Stimulated activated CD8-positive, alpha-beta memory T cell treated with anti-CD3 and anti-CD28 coated beads, Interleukin-4, amount 100 ng/mL, for 48 hours (primary cell): ENCODE measurements around the gene ZMAT3.
"Not testable (repeated sequence)": the region's sequence is repeated elsewhere in the genome, so short reads cannot be mapped to it uniquely, and the experiment has no call there.

Source experiments
- DNase-seq: peaks from one replicate; pipeline ENCODE4 v3.0.0-alpha.2; 2020

The ZMAT3 gene

GRCh38 chr3:179067839-179068238 is 3.8 kb downstream of the ZMAT3 start:
- no peak for DNase-seq

GRCh38 chr3:179067291-179067690 is 4.3 kb downstream of the ZMAT3 start:
- no peak for DNase-seq

GRCh38 chr3:179063945-179064560 is 7.6 kb downstream of the ZMAT3 start:
- no peak for DNase-seq

- no peak for DNase-seq
Measured at GRCh38 chr3:179056326-179056725, 15.3 kb downstream of the ZMAT3 start.

GRCh38 chr3:179054565-179054964 is 17.0 kb downstream of the ZMAT3 start:
- DNase-seq, result not testable (repeated sequence)

- no peak for DNase-seq
Measured at GRCh38 chr3:179046497-179047353, 24.9 kb downstream of the ZMAT3 start.

- no peak for DNase-seq
Measured at GRCh38 chr3:179045719-179046402, 25.7 kb downstream of the ZMAT3 start.

GRCh38 chr3:179038899-179039251 is 32.7 kb downstream of the ZMAT3 start:
- not testable (repeated sequence) for DNase-seq

- DNase-seq, result no peak
Measured at GRCh38 chr3:179038216-179038898, 33.3 kb downstream of the ZMAT3 start.

GRCh38 chr3:179037351-179037750 is 34.3 kb downstream of the ZMAT3 start:
- peak; percentile 64 for DNase-seq

GRCh38 chr3:179036626-179037300 is 34.8 kb downstream of the ZMAT3 start:
- DNase-seq, result no peak

GRCh38 chr3:179036226-179036625 is 35.4 kb downstream of the ZMAT3 start:
- DNase-seq, result no peak

- no peak for DNase-seq
Measured at GRCh38 chr3:179035232-179035631, 36.4 kb downstream of the ZMAT3 start.

- not testable (repeated sequence) for DNase-seq
Measured at GRCh38 chr3:179033304-179033657, 38.3 kb downstream of the ZMAT3 start.

GRCh38 chr3:179032454-179033303 is 38.9 kb downstream of the ZMAT3 start:
- not testable (repeated sequence) for DNase-seq

- DNase-seq, result no peak
Measured at GRCh38 chr3:179029096-179029495, 42.5 kb downstream of the ZMAT3 start.

- no peak for DNase-seq
Measured at GRCh38 chr3:179028408-179028807, 43.2 kb downstream of the ZMAT3 start.

- no peak for DNase-seq
Measured at GRCh38 chr3:179027326-179027900, 44.2 kb downstream of the ZMAT3 start.

- DNase-seq, result no peak
Measured at GRCh38 chr3:179026636-179027035, 45.0 kb downstream of the ZMAT3 start.

- no peak for DNase-seq
Measured at GRCh38 chr3:179021119-179021903, 50.3 kb downstream of the ZMAT3 start.

- no peak for DNase-seq
Measured at GRCh38 chr3:179020112-179020511, 51.5 kb downstream of the ZMAT3 start.
